Heart left ventricle (tissue), 13 donors: ENCODE results near the gene SORCS2.

Source experiments
- POLR2A ChIP-seq, 2 donors: fragments of 450-650 bp; IDR thresholded peaks; one replicate each; pipeline ENCODE4 v1.6.1; 2017; ENCODE audit warnings: antibody characterized with exemption in 2 of 2, mild to moderate bottlenecking in 2 of 2, moderate library complexity in 2 of 2
- TF ChIP-seq, protein P1 (sequence below), 12 donors: fragments of 200-600 bp; sonication (generic) in 4 of 12; IDR thresholded peaks; one replicate each; pipeline versions ENCODE4 v1.5.0 to v1.8.0; 2018 to 2022; ENCODE audit warnings: antibody characterized with exemption in 12 of 12, mild to moderate bottlenecking in 5 of 12
- donor health status: ischemic (EF 13 %, LVEDD 7.1; RV severe dilation, severe dysfunction).
- donor health status: DM: no; HTN: yes; CAD: no.
- donor health status: DM: no; HTN: no; CAD: no.
- donor health status: ischemic (EF 25% LVEDD 6.9; RV normal size, moderate dysfunction).
- donor health status: ischemic (EF 25% LVEDD 5.7; RV mildly dilated, moderate dysfunction).
- donor health status: ischemic (EF 35%, LVEDD 5.7; RV mildly dilated, moderate dysfunction).
- donor health status: nonischemic (EF 11% LVEDD 7.7; RV severe dilation, severe dysfunction).
- donor health status: DM: yes; HTN: yes; CAD: no.
- donor health status: PGD.
- donor health status: ischemic (EF 29% LVEDD 5.4; RV normal size, mild dysfunction).
- donor health status: nonischemic (EF 23%, LVEDD 6.1; RV moderate dilation, normal function).

DNA sequence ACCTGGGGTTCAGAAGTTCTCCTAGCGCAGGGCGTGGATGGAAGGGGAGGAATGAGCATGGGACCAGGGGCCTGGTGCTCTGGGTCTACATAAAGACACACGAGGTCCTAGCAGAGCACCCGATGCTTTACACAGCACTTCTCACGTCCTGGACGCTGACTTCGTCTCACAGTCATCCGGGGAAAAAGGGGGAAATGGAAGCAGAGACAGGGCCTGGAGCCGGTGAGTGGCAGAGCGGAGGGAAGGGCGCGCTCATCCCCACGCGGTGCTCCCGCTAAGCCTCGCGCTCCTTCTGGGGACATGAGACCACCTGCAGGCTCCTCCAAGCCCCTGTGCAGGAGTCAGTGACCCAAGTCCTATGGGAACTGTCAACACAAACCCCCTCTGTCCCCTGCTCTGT lies 589.7 kb downstream of the SORCS2 start:
- TF ChIP-seq, protein P1, sequence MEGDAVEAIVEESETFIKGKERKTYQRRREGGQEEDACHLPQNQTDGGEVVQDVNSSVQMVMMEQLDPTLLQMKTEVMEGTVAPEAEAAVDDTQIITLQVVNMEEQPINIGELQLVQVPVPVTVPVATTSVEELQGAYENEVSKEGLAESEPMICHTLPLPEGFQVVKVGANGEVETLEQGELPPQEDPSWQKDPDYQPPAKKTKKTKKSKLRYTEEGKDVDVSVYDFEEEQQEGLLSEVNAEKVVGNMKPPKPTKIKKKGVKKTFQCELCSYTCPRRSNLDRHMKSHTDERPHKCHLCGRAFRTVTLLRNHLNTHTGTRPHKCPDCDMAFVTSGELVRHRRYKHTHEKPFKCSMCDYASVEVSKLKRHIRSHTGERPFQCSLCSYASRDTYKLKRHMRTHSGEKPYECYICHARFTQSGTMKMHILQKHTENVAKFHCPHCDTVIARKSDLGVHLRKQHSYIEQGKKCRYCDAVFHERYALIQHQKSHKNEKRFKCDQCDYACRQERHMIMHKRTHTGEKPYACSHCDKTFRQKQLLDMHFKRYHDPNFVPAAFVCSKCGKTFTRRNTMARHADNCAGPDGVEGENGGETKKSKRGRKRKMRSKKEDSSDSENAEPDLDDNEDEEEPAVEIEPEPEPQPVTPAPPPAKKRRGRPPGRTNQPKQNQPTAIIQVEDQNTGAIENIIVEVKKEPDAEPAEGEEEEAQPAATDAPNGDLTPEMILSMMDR (IDR thresholded peaks at IDR 0.05) = no peak
- no peak for TF ChIP-seq POLR2A (IDR thresholded peaks at IDR 0.05)
